GM12865 (cell line): ENCODE measurements around the gene ERP44.
A peak's percentile ranks its signal among the peaks of the same experiment; 100 is the strongest.

Source experiments
- DNase-seq: peaks from one replicate; pipeline ENCODE4 v3.0.0; 2010; ENCODE audit warnings: low read depth
- H3K4me3 ChIP-seq: 2 replicates; pipeline ENCODE4 v1.5.1; 2011; ENCODE audit warnings: mild to moderate bottlenecking, low read depth, low read length, control low read depth
- CTCF ChIP-seq: IDR thresholded peaks from 2 replicates; pipeline ENCODE4 v1.5.1; 2011; ENCODE audit warnings: low read length, control low read depth, low read depth, inconsistent platforms; ENCODE audit not compliant: insufficient read depth; ENCODE audit errors: missing control alignments

ERP44 gene

DNA sequence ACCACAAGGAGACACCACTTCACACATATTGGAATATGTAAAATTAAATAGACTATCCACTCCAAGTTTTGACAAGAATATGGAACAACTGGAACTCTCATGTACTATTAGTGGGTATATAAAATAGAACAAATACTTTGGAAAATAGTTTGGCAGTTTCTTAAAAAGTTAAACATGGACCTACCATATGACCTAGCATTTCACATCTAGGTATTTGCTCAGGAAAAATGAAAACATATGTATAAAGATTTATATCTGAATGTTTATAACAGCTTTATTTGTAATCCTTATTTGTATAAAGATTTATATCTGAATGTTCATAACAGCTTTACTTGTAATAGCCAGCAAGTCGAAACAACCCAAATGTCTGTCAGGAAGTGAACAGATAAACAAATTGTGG is 49.2 kb downstream of the ERP44 start:
- H3K4me3 ChIP-seq, result no peak overlapping the region
- no peak for TF ChIP-seq CTCF
- DNase-seq, result no peak

DNA sequence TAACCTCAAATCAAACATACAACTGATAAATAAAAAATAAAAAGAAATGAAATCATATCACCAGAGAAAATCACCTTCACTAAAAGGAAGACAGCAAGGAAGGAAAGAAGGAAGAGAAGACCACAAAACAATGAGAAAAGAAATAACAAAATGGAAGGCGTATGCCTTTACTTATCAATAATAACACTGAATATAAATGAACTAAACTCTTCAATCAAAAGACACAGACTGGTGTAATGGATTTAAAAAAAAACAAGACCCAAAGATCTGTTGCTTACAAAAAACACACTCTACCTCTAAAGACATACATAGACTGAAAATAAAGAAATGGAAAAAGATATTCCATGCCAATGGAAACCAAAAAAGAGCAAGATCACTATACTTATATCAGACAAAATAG is 60.3 kb downstream of the ERP44 start:
- no peak for TF ChIP-seq CTCF
- no peak overlapping the region for H3K4me3 ChIP-seq

DNA sequence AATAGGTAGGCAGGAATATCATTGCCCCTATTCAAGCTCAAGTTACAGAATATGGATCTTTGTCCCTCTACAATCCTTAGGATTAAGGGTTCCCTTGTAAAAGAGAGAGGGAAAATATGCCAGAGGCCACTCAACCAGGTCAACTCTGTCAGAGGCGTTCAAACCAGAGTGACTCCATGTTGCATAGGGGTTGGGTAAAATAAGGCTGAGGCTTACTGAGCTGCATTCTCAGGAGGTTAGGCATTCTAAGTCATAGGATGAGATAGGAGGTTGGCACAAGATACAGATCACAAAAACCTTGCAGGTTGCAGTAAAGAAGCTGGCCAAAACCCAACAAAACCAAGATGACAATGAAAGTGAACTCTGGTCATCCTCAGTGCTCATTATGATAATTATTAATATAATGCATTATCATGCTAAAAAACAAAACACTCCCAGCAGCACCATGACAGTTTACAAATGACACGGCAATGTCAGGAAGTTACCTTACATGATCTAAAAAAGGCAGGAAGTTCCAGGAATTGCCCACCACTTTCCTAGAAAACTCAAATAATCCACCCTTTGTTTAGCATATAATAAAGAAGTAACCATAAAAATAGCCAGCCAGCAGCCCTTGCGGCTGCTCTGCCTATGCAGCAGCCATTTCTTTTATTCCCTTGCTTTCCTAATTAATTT is 64.8 kb downstream of the ERP44 start:
- no peak for TF ChIP-seq CTCF
- no peak for DNase-seq
- H3K4me3 ChIP-seq, result no peak overlapping the region

More for the DNA sequence above, 60.3 kb downstream of the ERP44 start:
- no peak for DNase-seq

GRCh38 chr9:100030548-100030947 is 68.3 kb downstream of the ERP44 start:
- H3K4me3 ChIP-seq, result no peak overlapping the region
- peak; percentile 70 for DNase-seq
- no peak for TF ChIP-seq CTCF

GRCh38 chr9:100029251-100029650 is 69.5 kb downstream of the ERP44 start:
- no peak for TF ChIP-seq CTCF
- DNase-seq, result peak; percentile 43
- H3K4me3 ChIP-seq, result no peak overlapping the region

DNA sequence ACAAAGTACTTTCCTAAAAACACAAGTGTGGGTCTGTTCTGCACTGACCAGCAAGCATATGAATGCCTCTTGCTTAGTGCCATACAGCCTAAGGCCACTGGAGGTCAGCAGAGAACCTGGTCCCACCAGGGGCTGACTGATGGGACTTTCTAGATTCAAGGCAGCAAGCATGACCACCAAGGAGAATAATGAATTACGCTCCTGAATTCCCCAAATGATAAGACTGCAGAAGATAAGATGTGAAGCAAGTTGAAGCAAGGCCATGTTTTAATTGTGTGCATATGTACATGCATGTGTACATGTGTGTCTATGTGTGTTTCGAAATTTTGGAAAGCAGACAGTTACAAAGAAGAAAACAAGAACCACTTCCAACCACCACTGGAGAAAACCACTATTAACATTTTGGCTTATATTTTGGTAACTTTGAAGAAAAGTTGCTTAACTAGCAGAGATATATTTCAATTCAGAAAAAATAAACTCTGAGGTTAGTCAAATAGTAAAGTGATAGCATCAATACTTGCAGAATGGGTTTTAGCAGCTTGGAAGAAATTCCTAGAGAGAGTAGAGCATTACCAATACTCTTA is 70.5 kb downstream of the ERP44 start:
- no peak overlapping the region for H3K4me3 ChIP-seq
- DNase-seq, result peak; percentile 90
- peak; percentile 98 for TF ChIP-seq CTCF

DNA sequence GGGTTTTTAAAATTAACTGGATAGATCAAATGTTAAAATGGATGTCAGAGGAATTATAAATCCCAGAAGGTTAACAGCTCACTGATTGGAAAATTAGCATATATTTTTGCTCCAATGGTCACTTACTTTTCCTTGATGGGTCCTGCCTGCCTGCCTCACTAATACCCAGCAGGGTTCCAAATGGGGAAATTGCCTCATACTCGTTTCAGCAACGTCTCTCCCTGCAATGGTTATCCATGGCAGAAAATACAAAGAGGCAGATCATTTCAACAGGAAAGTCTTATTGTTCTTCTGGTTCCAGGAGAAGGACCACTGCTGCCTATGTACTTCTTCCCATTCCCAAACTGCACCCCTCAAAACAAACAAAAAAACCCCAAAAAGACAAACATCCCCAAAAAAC is 71.3 kb downstream of the ERP44 start:
- no peak for DNase-seq
- H3K4me3 ChIP-seq, result no peak overlapping the region
- no peak for TF ChIP-seq CTCF
